ENCODE data around the gene MAGEA6. TPM values are rescaled to one million over a fixed set of nuclear protein-coding genes. Genes with fewer than 3 reads are reported as not detected.
"Not testable (repeated sequence)": the region's sequence is repeated elsewhere in the genome, so short reads cannot be mapped to it uniquely, and the experiment has no call there.

MAGEA6 gene
- total RNA-seq = not detected

- H3K4me3 ChIP-seq; H3K27me3 ChIP-seq; H3K9me3 ChIP-seq; H3K27ac ChIP-seq; H3K36me3 ChIP-seq; H3K4me1 ChIP-seq; DNase-seq (ENCODE audit: low spot score): not testable (repeated sequence)
These were observed at the start of gene MAGEA6 for GRCh38 chrX:152769549-152770289. Gene MAGEA6, minus strand, starts transcription at chrX:152769689. Its CDS starts 2,039 bp downstream, at chrX:152767650.

DNA sequence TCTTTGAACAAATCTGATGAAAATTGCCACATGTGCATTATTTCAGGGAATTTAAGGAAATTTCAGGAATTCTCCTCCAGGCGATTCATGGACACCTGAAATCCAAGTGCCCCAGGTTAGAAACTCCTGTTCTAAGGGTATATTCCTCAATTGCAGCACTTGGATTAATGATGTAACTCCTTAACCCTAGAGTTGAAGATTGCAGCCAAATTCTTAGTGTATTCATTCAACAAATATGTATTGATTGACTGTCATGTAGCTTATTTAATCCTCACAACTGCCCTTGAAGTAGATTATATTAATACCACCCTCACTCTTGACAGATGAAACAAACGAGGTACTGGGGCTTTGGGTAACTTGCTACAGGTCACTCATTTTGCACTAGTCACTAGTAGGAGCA is 49.8 kb upstream of the MAGEA6 start:
- no peak for TF ChIP-seq CTCF (IDR thresholded peaks at IDR 0.05)
- Histone ChIP-seq H3K4me3 (no peak overlapping the region), H3K4me1 (no peaks in the 10 kb centered on the region), H3K27me3 (no peaks in the 10 kb centered on the region), H3K9me3 (no peaks in the 10 kb centered on the region), H3K36me3 (no peaks in the 10 kb centered on the region), H3K27ac (no peak overlapping the region)
- DNase-seq (ENCODE audit: low spot score) = no peak

DNA sequence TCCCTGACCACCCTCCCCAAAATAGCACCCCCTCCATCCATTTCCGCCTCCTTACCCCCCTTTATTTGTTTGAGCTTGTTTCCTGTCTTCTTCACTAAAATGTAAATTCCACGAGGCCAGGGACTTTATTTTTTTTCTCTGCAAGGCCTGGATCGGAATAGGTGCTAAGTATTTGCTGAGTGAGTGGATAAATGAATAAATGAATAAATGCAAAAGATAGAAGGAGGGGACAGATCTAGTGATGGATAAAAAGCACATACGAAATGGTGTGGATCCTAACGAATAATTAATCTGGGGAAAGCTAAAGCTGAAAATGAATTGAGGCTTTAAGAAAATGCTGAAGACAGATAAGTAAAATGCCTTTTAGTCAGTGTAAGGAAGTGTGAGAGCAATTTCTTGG is 48.9 kb upstream of the MAGEA6 start:
- H3K27ac ChIP-seq = no peak overlapping the region
- TF ChIP-seq CTCF (IDR thresholded peaks at IDR 0.05) = no peak
- DNase-seq (ENCODE audit: low spot score) = no peak
- H3K36me3 ChIP-seq = no peaks in the 10 kb centered on the region
- H3K9me3 ChIP-seq = no peaks in the 10 kb centered on the region
- no peak overlapping the region for H3K4me3 ChIP-seq
- no peaks in the 10 kb centered on the region for H3K4me1 ChIP-seq
- H3K27me3 ChIP-seq = no peaks in the 10 kb centered on the region

GRCh38 chrX:152817078-152817764 is 47.7 kb upstream of the MAGEA6 start:
- H3K4me1 ChIP-seq = no peaks in the 10 kb centered on the region
- peak in 1 of 2 donors; percentile 51 for TF ChIP-seq CTCF (IDR thresholded peaks at IDR 0.05)

GRCh38 chrX:152814048-152814447 is 44.6 kb upstream of the MAGEA6 start:
- H3K36me3 ChIP-seq = no peaks in the 10 kb centered on the region
- no peak for DNase-seq (ENCODE audit: low spot score)
- TF ChIP-seq CTCF (IDR thresholded peaks at IDR 0.05) = no peak

More at GRCh38 chrX:152817078-152817764, 47.7 kb upstream of the MAGEA6 start:
- no peak overlapping the region for H3K4me3 ChIP-seq
- DNase-seq (ENCODE audit: low spot score) = no peak
- no peaks in the 10 kb centered on the region for H3K27me3 ChIP-seq
- H3K27ac ChIP-seq = no peak overlapping the region
- no peaks in the 10 kb centered on the region for H3K36me3 ChIP-seq
- H3K9me3 ChIP-seq = no peaks in the 10 kb centered on the region

GRCh38 chrX:152813206-152813605 is 43.7 kb upstream of the MAGEA6 start:
- no peaks in the 10 kb centered on the region for H3K9me3 ChIP-seq
- H3K27me3 ChIP-seq = no peaks in the 10 kb centered on the region
- no peak overlapping the region for H3K27ac ChIP-seq
- TF ChIP-seq CTCF (IDR thresholded peaks at IDR 0.05) = no peak
- no peaks in the 10 kb centered on the region for H3K36me3 ChIP-seq
- no peaks in the 10 kb centered on the region for H3K4me1 ChIP-seq
- DNase-seq (ENCODE audit: low spot score) = no peak
- H3K4me3 ChIP-seq = no peak overlapping the region

More at GRCh38 chrX:152814048-152814447, 44.6 kb upstream of the MAGEA6 start:
- no peaks in the 10 kb centered on the region for H3K4me1 ChIP-seq
- H3K4me3 ChIP-seq = no peak overlapping the region
- H3K27me3 ChIP-seq = no peaks in the 10 kb centered on the region
- no peak overlapping the region for H3K27ac ChIP-seq
- no peaks in the 10 kb centered on the region for H3K9me3 ChIP-seq

Data from right atrium auricular region (tissue), 2 donors.